ENCODE data around the gene DPM1. TPM values are rescaled to one million over a fixed set of nuclear protein-coding genes. Genes with fewer than 3 reads are reported as not detected.

The DPM1 gene
- 10 to 100 TPM; 55.6 to 70.9 (median 66.6) TPM for polyA plus RNA-seq (ENCODE audit: insufficient read length in 4 of 4)

- DNase-seq (ENCODE audit: low read depth in 4 of 4, low spot score in 2 of 4), result peak in 1 of 4 donors; percentile 89
These were observed at the start of gene DPM1 for GRCh38 chr20:50957798-50958614. Gene DPM1, minus strand, starts transcription at chr20:50958532. Its CDS starts 9 bp downstream, at chr20:50958523.

DNA sequence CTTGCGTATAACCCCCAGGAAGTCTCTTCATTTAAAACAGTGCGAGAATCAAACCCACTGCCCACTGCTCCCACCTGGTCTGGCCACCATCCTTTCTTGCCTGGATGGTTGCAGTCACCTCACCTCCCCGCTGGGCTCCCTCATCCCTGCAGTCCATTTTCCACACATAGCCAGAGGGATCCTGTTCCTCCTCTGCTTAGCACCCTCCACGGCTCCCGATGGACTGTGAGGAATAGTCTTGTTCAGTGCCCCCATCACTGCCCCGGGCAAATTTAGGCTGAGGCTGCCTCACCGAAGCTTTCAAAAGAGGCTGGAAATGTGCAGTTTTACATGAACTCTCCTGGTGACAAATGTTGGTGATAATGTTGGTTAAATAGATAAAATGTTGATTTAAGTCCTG is 46.9 kb upstream of the DPM1 start:
- no peak for DNase-seq (ENCODE audit: low read depth in 4 of 4, low spot score in 2 of 4)

GRCh38 chr20:51004781-51005180 is 46.4 kb upstream of the DPM1 start:
- DNase-seq (ENCODE audit: low read depth in 4 of 4, low spot score in 2 of 4), result no peak

DNA sequence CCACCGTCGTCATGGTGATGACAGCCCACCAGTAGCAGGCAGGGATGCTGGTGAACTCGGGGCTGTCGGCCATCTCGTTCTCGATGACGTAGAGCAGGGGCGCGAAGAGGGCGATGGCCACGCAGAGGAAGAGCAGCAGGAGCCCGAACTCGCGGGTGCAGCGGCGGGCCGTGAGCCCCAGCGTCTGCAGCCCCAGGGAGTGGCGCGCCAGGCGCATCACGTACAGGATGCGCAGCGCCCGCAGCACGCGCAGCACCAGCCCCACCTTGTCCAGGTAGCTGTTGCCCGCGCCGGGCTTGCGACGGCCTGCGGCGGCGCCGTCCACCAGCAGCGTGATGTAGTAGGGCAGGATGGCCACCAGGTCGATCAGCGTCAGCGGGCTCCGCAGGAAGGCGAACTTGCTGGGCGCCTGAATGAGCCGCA is 46.0 kb upstream of the DPM1 start:
- no peak for DNase-seq (ENCODE audit: low read depth in 4 of 4, low spot score in 2 of 4)

- no peak for DNase-seq (ENCODE audit: low read depth in 4 of 4, low spot score in 2 of 4)
These were observed 45.4 kb upstream of the DPM1 start for GRCh38 chr20:51003753-51004152.

DNA sequence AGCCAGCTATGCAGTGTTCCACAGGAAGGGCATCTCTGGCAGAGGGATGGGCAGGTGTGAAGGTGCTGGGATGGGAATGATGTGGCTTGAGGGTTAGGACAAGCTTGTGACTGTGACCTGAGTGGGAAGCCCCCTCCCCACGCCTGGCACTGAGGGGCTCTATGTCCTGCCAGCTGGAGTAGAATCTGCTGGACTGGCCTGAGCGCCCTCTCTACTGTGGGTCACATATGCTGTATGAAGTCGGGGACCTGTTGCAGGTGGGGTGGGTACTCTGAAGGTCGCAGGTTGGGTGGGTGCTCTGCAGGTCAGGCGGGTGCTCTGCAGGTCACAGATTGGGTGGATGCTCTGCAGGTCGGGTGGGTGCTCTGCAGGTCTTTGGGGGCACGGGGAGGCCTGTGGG is 44.3 kb upstream of the DPM1 start:
- DNase-seq (ENCODE audit: low read depth in 4 of 4, low spot score in 2 of 4), result no peak

DNA sequence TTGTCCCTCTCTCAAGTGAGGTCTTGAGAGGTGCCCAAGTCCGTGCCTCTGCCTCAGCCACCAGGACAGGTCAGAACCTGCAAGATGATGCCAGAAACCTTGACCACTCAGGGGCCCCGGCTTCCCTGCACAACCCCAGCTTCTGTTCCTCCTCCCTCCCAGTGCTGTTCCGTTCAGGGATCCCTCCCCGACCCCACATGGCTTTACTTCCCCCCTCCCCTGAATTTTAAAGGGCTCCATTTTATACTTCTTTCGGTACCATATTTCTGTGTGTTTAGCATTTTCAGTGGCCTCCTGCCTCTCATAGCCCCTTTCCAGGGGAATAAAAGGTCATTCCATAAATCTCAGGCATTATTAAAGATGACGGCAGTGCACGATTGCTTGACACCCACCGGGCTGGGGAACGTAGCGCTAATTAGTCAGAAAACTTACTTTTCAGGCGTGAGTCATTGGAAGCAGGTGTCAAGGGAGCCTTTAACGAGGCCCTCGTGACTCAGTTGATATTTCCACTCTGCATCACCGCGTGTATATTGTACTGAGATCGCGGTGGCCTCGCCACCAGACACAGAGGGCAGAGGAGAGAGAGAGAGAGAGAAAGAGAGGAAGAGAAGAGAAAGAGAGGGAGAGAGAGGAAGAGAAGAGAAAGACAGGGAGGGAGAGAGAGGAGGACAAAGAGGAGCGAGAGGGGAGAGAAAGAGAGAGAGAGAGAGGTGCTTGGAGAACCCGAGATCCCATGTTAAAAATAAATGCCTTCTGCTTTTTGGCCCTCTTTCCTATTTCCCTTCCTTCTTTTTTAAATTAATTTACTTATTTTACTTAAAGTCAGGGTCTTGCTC is 43.3 kb upstream of the DPM1 start:
- DNase-seq (ENCODE audit: low read depth in 4 of 4, low spot score in 2 of 4), result no peak

GRCh38 chr20:50999355-50999754 is 41.0 kb upstream of the DPM1 start:
- no peak for DNase-seq (ENCODE audit: low read depth in 4 of 4, low spot score in 2 of 4)

- DNase-seq (ENCODE audit: low read depth in 4 of 4, low spot score in 2 of 4), result no peak
These were observed 38.9 kb upstream of the DPM1 start for GRCh38 chr20:50996901-50997865.

- no peak for DNase-seq (ENCODE audit: low read depth in 4 of 4, low spot score in 2 of 4)
These were observed 37.2 kb upstream of the DPM1 start for GRCh38 chr20:50995506-50995905.

- DNase-seq (ENCODE audit: low read depth in 4 of 4, low spot score in 2 of 4), result no peak
These were observed 35.5 kb upstream of the DPM1 start for GRCh38 chr20:50993876-50994275.

GRCh38 chr20:50992733-50993457 is 34.6 kb upstream of the DPM1 start:
- no peak for DNase-seq (ENCODE audit: low read depth in 4 of 4, low spot score in 2 of 4)

GRCh38 chr20:50992336-50992732 is 34.0 kb upstream of the DPM1 start:
- DNase-seq (ENCODE audit: low read depth in 4 of 4, low spot score in 2 of 4), result no peak

DNA sequence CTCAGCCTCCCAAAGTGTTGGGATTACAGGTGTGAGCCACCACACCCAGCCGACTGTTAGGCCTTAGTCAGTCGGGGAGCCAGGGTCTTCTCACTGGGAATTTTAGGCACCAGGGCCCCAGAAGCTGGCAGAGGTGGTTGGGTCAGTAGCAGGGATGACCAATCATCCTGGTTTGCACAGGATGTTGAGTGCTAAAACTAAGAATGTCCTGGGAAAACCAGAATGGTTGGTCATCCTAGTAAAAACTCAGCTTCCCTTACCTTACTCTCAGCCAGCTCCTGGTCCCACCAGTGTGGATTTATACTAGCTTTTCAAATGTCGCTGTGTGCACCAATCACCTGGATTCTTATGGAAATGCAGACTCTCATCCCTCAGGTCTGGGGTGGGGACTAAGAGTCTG is 32.7 kb upstream of the DPM1 start:
- no peak for DNase-seq (ENCODE audit: low read depth in 4 of 4, low spot score in 2 of 4)

DNA sequence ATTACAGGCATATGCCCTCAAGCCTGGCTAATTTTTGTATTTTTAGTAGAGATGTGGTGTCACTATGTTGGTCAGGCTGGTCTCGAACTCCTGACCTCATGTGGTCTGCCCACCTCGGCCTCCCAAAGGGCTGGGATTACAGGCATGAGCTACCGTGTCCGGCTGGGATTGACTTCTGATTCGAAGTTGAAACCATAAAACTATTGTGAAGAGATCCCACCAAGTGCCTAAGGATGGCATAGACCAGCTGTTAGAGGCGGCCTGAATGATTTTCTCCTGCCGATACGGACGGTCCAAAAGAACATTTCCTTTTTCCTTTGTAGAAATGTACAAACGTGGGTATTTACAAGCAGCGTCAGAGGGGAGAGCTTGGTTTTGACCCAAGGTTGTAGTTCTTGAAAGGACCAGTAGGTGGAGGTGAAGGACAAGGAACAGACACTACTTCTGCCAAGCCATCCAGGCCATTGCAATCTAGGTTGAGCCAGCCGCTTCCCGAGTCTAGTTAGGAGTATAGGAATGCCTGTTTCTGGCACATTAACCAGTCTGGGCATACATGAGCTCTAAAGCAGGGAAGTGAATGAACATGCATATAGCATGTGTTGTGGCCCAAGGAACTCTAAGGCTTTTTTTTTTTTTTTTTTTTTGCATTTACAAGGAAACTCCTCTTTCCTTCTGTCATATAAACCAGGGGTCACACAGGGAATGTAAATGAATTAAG is 29.3 kb upstream of the DPM1 start:
- peak in 2 of 4 donors; percentile 77 to 88 for DNase-seq (ENCODE audit: low read depth in 4 of 4, low spot score in 2 of 4)

DNA sequence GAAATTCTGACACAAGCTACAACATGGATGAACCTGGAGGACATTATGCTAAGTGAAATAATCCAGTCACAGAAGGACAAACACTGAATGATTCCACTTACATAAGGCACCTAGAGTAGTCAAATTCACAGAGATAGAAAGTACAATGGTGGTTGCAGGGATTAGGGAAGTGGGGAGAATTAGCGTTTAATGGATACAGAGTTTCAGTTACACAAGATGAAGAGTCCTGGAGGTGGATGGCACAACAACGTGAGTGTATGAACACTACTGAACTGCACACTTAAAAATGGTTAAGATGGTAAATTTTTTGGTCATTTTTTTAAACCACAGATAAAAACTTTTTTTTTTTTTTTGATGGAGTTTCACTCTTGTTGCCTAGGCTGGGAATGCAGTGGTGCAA is 25.0 kb upstream of the DPM1 start:
- DNase-seq (ENCODE audit: low read depth in 4 of 4, low spot score in 2 of 4), result no peak

GRCh38 chr20:50982363-50982762 is 24.0 kb upstream of the DPM1 start:
- no peak for DNase-seq (ENCODE audit: low read depth in 4 of 4, low spot score in 2 of 4)

DNA sequence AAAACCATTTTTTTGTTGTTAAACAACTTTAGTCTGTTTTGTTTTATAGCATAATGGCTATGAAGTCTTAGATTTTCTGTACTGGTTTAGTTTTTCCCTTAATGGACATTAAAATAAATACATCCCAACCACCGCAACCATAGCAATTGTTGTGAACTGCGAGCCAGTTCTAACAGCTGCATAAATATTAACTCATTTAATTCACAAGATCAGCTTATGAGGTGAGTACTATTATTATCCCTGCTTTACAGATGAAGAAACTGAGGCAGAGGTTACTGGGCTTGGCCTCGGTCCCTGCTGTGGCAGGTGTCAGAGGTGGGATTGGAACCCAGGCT is 23.3 kb upstream of the DPM1 start:
- DNase-seq (ENCODE audit: low read depth in 4 of 4, low spot score in 2 of 4), result no peak

Measured in left renal cortex interstitium (tissue), 4 donors.